HUES6 (cell line): ENCODE data around the gene CHSY1.

Experiments used
- H3K27ac ChIP-seq: 2 replicates; pipeline ENCODE4 v1.7.0; 2013; ENCODE audit warnings: low read depth, mild to moderate bottlenecking, low read length, inconsistent platforms
- H3K27me3 ChIP-seq: 2 replicates; pipeline ENCODE4 v1.6.1; 2013; ENCODE audit warnings: low read length; ENCODE audit not compliant: control insufficient read depth, insufficient read depth
- H3K36me3 ChIP-seq: 2 replicates; pipeline ENCODE4 v1.6.1; 2013; ENCODE audit warnings: low read length; ENCODE audit not compliant: control insufficient read depth, insufficient read depth
- H3K4me1 ChIP-seq: 2 replicates; pipeline ENCODE4 v1.6.1; 2013; ENCODE audit warnings: low read length; ENCODE audit not compliant: control insufficient read depth, insufficient read depth
- H3K4me3 ChIP-seq: 2 replicates; pipeline ENCODE4 v1.5.1; 2013; ENCODE audit warnings: low read depth, low read length
- H3K9ac ChIP-seq: one replicate; pipeline ENCODE4 v1.6.1; 2013; ENCODE audit warnings: mild to moderate bottlenecking, low read length
- H3K9me3 ChIP-seq: 2 replicates; pipeline ENCODE4 v1.6.1; 2013; ENCODE audit warnings: low read depth, low read length; ENCODE audit not compliant: control insufficient read depth, insufficient read depth

The CHSY1 gene

DNA sequence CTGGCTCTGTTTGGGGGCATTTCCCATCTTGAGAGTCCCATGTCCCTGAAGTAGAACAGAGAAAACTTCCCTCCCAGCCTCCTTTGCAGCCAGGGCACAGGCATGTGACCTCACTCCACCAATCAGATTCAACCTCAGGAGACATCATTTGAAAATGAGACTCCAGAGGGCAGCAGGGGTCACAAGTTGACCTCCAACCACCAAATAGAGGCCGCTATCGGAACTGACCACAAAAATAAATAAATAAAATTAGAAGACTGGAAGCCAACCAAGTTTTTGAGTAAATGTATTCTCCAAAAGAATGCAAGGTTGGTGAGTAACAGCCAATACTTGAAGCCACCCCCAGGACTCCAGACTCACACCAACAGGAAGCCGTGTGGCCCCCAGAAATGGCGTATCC lies 106.5 kb downstream of the CHSY1 start:
- peaks cover 9% of the 10 kb centered on the region; the same call in 1 of the 2 replicates for H3K4me1 ChIP-seq
- no peak overlapping the region for H3K9ac ChIP-seq
- H3K36me3 ChIP-seq: no peaks in the 10 kb centered on the region
- no peaks in the 10 kb centered on the region for H3K9me3 ChIP-seq
- H3K27ac ChIP-seq: no peak overlapping the region
- H3K27me3 ChIP-seq: no peaks in the 10 kb centered on the region
- H3K4me3 ChIP-seq: no peak overlapping the region

DNA sequence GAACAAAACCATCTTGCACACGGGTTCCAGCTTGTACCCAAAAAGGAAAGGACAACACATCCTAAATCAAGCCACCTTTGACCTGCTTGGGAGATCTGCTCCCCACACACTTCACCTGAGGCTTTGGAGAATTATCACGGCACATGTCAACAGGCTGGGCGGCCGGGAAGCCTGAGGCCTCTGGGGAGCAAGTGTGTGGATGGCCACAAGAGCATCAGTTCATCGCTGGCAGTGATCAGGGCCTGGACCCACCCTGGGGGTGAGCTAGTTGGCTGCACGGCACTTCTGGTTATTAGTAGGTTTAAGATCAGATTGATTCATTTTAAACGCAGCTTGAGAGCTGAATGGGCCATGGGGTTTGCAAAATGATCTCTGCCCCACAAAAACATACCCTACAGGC lies 108.5 kb downstream of the CHSY1 start:
- no peaks in the 10 kb centered on the region for H3K27me3 ChIP-seq
- H3K36me3 ChIP-seq: no peaks in the 10 kb centered on the region
- H3K4me3 ChIP-seq: no peak overlapping the region
- no peak overlapping the region for H3K27ac ChIP-seq
- peaks cover 6% of the 10 kb centered on the region for H3K4me1 ChIP-seq
- no peaks in the 10 kb centered on the region for H3K9me3 ChIP-seq
- H3K9ac ChIP-seq: no peak overlapping the region

DNA sequence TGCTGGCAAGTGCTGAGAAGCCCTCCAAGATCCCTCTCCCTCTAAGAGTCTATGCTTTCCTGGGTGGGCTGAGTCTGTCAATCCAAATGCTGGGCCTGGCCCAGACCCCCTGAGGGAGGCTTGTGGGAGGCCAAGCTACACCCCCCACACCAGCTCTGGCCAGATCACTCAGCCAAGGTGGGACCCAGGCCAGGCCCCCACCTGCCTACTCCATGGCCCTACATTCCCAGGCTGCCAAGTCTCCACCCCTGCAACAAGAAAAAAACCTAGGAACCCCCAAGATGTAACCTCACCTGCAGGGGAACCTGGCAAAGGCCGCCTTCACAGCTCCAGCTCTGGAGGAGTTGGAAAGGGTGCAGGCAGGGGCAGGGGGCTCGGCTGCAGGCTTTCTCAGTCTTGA lies 109.1 kb downstream of the CHSY1 start:
- H3K9ac ChIP-seq: no peak overlapping the region
- no peaks in the 10 kb centered on the region for H3K27me3 ChIP-seq
- H3K36me3 ChIP-seq: no peaks in the 10 kb centered on the region
- no peaks in the 10 kb centered on the region for H3K9me3 ChIP-seq
- H3K4me3 ChIP-seq: no peak overlapping the region
- H3K4me1 ChIP-seq: peaks cover 5% of the 10 kb centered on the region
- H3K27ac ChIP-seq: no peak overlapping the region

DNA sequence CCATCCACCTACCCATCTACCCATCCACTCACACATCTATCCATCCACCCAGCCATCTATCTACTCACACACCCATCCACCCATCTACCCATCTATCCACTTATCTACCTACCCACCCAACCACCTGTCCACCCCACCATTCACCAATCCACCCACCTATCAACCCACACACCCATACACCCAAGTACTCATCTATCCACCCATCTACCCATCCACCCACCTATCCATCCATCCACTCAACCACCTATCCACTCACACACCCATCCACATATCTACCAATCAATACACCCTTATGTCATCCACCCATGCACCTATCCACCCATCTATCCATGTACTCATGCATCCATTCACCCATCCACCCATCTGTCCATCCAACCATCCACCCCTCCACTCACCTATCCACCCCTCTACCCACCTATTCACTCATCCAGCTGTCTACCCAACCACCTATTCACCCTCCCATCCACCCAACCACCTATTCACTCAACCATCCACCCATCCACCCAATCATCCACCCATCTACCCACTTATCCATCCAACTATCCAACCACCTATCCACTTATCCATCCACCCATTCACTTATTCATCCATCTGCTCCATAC lies 109.8 kb downstream of the CHSY1 start:
- H3K4me3 ChIP-seq: no peak overlapping the region
- no peak overlapping the region for H3K27ac ChIP-seq
- peaks cover 5% of the 10 kb centered on the region for H3K4me1 ChIP-seq
- H3K27me3 ChIP-seq: no peaks in the 10 kb centered on the region
- no peaks in the 10 kb centered on the region for H3K9me3 ChIP-seq
- H3K36me3 ChIP-seq: no peaks in the 10 kb centered on the region
- no peak overlapping the region for H3K9ac ChIP-seq

DNA sequence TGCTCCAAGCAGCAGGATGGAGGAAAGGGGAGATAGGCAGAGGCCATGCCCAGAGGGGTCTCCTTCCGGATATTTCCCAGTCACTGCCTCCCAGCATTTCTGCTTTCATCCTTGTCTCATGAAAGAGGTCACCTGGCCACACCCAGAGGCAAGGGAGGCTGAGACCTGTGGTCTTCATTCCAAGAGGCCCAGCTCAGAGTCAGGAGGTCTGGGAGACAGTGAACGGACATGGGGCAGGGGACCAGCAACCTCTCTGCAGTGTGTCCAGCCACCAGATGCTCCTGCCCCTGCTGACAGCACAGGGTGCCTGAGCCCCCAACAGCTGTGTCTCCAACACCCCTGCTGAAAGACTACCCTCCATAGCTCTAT lies 111.2 kb downstream of the CHSY1 start:
- Histone ChIP-seq H3K27me3 (no peaks in the 10 kb centered on the region), H3K4me3 (no peak overlapping the region), H3K27ac (no peak overlapping the region), H3K36me3 (no peaks in the 10 kb centered on the region), H3K9ac (no peak overlapping the region), H3K9me3 (no peaks in the 10 kb centered on the region), H3K4me1 (peaks cover 5% of the 10 kb centered on the region)

DNA sequence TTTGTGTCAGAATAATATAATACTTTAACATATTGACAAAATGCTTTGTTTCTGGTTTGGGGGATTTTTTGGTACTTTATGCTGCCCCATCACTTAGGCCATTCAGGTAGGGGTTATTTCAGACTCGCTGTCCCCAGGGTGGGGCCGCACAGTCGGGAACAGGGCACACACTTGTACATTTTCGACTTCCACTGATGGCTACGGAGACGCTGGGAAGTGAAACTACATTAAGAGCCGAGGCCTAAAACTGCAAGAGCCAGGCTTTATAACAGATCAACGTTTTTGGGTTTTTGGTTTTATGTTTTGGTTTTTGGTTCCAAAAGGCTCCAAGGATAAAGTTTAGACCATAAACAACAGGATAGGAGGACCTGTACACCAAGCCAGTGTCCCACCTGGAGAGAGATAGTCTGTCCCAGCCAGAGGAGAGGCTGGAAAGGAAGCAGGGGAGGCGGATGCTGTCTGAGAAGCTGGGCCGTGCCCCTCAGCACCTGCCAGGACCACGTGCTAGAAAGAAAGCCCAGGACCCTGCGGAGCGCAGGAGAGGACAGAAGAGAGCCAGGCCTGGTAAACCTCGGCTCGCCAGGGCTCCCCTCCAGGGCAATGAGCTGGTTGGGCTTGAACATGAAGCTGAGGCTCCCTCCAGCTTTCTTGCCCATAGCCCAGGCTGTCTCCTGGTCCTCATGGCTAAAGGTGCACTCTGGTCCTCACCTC lies 111.7 kb downstream of the CHSY1 start:
- Histone ChIP-seq H3K4me3 (no peak overlapping the region), H3K27ac (no peak overlapping the region), H3K27me3 (no peaks in the 10 kb centered on the region), H3K9me3 (no peaks in the 10 kb centered on the region), H3K4me1 (peaks cover 5% of the 10 kb centered on the region), H3K9ac (no peak overlapping the region), H3K36me3 (no peaks in the 10 kb centered on the region)

DNA sequence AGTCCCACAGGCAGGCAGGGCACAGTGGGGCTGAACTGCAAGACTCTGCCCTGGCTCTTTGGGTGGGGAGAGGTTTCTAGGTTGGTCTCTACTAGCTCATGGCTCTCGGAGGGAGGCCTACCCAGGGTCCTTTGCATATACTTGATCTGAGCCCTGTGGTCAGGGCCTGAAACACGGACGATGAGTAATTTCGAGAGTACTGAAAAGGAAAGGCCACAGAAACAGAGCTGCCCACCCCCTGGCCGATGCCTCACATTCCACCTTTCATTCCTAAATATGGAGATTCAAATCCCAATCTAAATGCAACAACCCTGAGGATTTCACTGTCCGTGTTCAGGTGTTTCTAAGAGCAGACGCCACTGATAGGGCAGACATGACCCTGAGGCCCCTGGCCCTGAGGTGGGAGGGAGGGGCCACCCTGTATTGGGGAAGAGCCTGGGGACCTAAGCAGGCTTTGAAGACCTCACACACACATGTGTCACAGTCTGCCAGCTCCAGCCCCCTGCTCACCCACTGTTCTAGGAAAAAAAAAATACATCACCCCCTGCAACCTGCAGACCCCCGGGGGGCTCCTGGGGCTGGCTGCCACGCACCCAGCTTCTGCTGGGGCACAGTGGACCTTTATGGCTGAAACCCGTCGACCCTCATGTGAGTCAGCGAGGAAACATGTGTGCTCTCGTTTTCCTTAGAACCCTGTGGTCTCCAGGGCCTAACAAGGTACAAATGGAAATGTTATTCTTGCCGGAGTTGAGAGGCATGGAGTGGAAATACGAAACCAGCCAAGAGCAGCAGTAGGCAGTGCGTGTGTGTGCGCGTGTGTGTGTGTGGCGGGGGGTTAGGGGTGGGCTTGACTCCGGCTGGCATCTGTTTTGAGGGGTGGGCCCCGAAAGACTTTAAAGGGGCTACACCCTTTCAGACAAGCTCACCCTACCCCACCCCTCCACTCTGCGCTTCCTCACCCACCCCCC lies 112.7 kb downstream of the CHSY1 start:
- peaks cover 5% of the 10 kb centered on the region; the same call in 1 of the 2 replicates for H3K9me3 ChIP-seq
- no peaks in the 10 kb centered on the region for H3K27me3 ChIP-seq
- H3K4me3 ChIP-seq: no peak overlapping the region
- H3K9ac ChIP-seq: no peak overlapping the region
- H3K36me3 ChIP-seq: no peaks in the 10 kb centered on the region
- peaks cover 5% of the 10 kb centered on the region for H3K4me1 ChIP-seq
- no peak overlapping the region for H3K27ac ChIP-seq

DNA sequence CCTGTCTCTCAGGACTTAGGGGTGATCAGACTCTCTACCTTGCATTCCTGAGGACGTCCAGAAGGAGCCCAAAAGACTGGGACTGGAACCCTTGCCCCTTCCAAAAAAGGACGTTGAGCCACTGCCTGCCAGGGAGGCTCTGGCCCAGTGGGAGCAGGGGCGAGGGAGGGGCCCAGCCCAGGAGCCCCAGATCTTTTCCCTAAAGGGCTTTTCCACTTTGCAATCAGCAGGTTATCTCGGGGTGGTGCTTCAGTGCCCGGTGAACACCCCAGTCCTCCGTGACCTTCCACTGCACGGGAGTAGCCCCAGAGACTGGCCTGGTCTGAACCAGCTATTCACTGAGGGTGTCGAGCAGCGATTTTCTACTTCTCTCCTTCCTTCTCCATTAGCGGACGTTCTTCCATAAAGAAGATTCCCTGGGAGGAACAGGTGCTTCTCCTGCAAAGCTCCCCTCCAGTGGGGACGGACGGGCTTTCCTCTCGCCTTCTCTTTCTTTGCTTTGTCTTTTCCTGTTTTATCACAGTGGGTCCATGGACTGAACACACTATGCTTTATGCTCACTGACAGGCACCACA lies 113.7 kb downstream of the CHSY1 start:
- peaks cover 5% of the 10 kb centered on the region; the same call in 1 of the 2 replicates for H3K9me3 ChIP-seq
- H3K27ac ChIP-seq: no peak overlapping the region
- no peaks in the 10 kb centered on the region for H3K27me3 ChIP-seq
- H3K4me3 ChIP-seq: no peak overlapping the region
- no peak overlapping the region for H3K9ac ChIP-seq
- peaks cover 5% of the 10 kb centered on the region for H3K4me1 ChIP-seq
- no peaks in the 10 kb centered on the region for H3K36me3 ChIP-seq

DNA sequence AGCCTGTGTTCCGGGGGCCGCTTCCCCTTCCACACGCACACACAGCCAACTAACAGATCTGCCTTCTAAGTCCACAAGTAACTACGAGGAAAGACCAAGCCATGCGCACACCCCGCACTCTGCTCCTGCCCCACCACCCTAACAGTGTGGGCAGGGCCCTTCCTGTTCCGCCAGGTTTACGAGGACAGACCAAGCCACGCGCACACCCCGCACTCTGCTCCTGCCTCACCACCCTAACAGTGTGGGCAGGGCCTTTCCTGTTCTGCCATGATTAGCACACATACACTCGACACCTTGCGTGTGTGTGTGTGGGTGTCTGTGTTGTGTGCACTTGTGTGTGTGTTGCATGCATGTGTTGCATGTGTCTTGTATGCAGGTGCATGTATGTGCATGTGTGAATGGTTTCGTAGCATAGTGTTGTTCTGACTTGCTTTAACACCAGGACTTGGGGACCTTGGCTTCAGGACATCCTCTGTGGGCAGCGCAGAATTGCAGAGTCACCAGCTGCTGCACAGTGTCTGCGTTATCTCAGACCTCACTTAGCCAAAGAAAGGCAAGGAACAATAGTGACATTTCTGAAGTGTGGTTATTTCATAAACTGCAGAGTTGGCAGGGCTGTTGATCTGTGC lies 114.4 kb downstream of the CHSY1 start:
- Histone ChIP-seq H3K9ac (no peak overlapping the region), H3K4me1 (peaks cover 5% of the 10 kb centered on the region), H3K9me3 (peaks cover 5% of the 10 kb centered on the region; the same call in 1 of the 2 replicates), H3K27ac (no peak overlapping the region), H3K36me3 (no peaks in the 10 kb centered on the region), H3K4me3 (no peak overlapping the region), H3K27me3 (no peaks in the 10 kb centered on the region)

DNA sequence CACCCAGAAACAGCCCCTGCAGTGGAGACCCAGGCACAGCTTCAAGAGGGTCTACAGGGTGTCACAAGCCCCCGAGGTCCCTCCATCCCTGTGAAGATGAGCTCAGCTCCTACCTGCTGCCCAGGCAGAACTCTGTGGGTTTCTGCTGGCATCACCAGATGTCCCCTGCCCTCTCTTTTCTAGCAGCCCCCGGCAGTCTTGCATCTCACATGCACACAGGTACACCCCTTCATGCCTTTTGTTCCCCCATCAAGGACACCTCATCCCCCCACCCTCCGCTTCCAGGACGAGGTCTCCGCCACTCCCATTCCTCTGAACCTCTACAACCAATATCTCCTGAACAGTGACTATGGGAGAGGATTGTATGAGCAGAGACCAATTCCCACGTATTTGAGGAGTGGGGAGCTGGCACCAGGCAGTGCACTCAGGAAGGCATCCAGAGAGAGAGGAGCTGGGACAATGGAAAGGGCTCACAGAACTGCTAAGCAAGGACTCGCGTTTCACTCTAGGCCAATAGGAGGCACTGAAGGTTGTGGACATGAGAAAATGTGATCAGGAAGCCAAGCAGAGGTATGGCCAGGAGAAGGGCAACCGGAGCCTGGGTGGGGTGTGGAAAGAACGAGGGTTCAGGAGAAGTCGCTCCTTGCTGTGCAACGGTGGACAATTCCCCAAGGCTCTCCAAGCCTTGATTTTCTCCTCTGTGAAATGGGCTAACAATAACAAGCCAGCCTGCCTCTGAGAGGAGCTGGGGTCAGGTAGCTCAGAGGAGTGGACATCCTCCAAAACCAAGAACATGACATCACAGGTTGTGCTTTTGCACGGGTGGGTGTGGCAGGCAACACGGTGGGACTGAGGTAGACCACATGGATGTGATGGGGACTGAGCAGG lies 115.2 kb downstream of the CHSY1 start:
- no peak overlapping the region for H3K9ac ChIP-seq
- no peaks in the 10 kb centered on the region for H3K36me3 ChIP-seq
- peaks cover 5% of the 10 kb centered on the region for H3K4me1 ChIP-seq
- no peaks in the 10 kb centered on the region for H3K27me3 ChIP-seq
- no peak overlapping the region for H3K4me3 ChIP-seq
- H3K27ac ChIP-seq: no peak overlapping the region
- H3K9me3 ChIP-seq: peaks cover 5% of the 10 kb centered on the region; the same call in 1 of the 2 replicates
